PC-3 (cell line): ENCODE measurements around the gene ACOXL.
"Not testable (repeated sequence)": the region's sequence is repeated elsewhere in the genome, so short reads cannot be mapped to it uniquely, and the experiment has no call there.

Experiments used
- CTCF ChIP-seq: fragments of 300-600 bp; sonication (generic); conservative IDR thresholded peaks from 2 replicates; pipeline ENCODE4 v1.5.1; 2017; ENCODE audit warnings: antibody characterized with exemption, low read depth, mild to moderate bottlenecking, low read length
- EZH2 ChIP-seq: fragments of 300-600 bp; sonication (generic); IDR thresholded peaks from one replicate; pipeline ENCODE4 v1.6.1; 2017; ENCODE audit warnings: antibody characterized with exemption, mild to moderate bottlenecking, low read length; ENCODE audit not compliant: unreplicated experiment
- EZH2phosphoT487 ChIP-seq: fragments of 300-600 bp; sonication (generic); IDR thresholded peaks from 2 replicates; pipeline ENCODE4 v1.6.1; 2018; ENCODE audit warnings: mild to moderate bottlenecking, antibody characterized with exemption, low read length, borderline replicate concordance

DNA sequence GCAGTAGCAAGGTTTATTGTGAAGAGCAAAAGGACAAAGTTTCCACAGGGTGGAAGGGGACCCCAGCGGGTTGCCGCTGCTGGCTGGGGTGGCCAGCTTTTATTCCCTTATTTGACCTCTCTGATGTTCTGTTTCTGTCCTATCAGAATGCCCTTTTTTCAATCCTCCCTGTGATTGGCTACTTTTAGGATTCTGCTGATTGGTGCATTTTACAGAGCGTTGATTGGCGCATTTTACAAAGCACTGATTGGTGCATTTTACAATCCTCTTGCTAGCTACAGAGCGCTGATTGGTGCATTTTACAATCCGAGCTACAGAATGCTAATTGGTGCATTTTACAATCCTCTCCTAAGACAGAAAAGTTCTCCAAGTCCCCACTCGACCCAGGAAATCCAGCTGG lies 123.5 kb downstream of the ACOXL start:
- not testable (repeated sequence) for TF ChIP-seq CTCF, EZH2, EZH2phosphoT487
